ENCODE measurements around the gene WSB2.
"Not testable (repeated sequence)": the region's sequence is repeated elsewhere in the genome, so short reads cannot be mapped to it uniquely, and the experiment has no call there.

The WSB2 gene

DNA sequence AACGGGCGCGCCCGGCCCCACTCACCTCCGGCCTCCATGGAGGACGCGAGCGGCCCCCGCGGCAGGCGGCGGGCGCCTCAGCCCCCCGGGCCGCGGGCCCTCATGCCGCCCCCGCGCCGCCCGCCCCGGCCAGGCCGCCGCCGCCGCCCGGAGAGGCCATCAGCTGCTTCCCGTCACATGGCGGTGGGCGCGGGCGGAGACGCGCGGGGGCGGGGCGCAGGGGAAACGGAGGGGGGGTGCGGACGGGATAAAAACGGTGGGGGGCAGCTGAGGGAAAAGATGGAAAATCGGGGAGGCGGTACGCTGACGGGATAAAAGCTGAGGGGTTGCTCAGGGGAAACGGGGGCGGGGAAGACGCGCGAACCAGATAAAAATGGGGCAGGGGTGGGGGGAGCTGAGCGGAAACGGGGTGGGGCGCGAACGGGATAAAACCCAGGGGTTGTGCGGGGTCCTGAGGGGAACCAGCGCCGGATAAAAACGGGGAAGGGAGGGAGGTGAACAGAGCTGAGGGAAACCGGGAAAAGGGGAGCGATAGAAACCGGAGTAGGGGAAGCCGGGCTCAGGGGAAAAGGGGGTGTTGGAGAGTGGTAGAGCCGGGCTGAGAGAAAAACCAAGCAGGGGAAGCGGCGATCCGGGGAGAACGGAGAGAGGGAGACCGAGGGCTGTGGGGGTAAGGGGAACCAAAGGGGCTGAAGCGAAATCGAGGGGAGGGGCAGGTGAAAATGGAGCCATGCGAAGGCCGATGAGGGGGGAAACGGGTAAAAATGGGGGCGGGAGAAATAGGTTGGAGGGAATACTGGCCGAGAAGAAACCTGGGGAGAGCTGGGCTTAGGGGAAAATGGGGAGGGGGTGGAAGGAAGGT, at the start of gene WSB2:
TSS of gene WSB2 (minus strand) at position 169 of the 862 bp plus-strand sequence. CDS start at position 38, 131 bp downstream.
- DNase-seq = peak; percentile 65 to 70

DNA sequence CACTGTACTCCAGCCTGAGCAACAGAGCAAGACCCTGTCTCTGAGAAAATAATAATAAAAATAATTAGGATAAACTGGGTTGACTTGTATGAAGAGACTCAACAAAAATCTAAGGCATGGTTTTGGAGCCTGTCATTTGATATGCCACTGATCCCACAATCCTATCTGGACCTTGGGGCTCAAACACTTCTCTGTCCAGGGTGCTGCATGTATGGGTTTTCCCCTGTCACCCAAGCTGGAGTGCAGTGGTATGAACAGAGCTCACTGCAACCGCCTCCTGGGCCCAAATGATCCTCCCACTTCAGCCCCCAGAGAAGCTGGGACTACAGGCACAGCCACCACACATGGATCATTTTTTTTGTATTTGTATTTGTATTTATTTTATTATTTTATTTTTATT, 48.1 kb upstream of the WSB2 start:
- DNase-seq = no peak

DNA sequence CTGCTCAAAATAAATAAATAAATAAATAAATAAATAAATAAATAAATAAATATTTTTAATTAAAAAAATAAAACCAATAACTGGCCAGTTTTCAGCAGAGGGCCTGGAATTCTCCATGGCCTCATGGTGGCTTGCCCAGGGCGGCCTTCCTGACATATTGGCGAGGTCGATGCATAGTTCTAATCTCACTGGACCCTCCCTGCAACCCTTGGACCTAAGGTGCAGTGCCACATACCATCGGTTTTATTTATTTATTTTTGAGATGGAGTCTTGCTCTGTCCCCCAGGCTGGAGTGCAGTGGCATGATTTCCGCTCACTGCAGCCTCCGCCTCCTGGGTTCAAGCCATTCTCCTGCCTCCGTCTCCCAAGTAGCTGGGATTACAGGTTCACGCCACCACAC, 46.7 kb upstream of the WSB2 start:
- DNase-seq = no peak

DNA sequence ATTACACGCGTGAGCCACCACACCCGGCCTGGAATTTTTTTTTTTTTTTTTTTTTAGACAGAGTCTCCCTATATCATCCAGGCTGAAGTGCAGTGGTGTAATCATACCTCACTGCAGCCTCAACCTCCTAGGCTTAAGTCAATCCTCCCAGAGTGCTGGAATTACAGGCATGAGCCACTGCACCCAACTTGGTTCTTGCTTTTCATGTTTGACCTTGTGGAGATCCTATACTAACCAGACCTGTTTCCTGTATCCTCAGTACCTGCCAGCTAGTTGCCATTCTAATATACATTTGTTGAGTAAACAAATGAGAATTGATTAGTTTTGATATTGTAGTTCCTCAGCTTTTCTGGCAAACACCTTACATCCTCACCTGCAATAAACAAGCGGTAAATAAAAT, 46.0 kb upstream of the WSB2 start:
- no peak for DNase-seq

DNA sequence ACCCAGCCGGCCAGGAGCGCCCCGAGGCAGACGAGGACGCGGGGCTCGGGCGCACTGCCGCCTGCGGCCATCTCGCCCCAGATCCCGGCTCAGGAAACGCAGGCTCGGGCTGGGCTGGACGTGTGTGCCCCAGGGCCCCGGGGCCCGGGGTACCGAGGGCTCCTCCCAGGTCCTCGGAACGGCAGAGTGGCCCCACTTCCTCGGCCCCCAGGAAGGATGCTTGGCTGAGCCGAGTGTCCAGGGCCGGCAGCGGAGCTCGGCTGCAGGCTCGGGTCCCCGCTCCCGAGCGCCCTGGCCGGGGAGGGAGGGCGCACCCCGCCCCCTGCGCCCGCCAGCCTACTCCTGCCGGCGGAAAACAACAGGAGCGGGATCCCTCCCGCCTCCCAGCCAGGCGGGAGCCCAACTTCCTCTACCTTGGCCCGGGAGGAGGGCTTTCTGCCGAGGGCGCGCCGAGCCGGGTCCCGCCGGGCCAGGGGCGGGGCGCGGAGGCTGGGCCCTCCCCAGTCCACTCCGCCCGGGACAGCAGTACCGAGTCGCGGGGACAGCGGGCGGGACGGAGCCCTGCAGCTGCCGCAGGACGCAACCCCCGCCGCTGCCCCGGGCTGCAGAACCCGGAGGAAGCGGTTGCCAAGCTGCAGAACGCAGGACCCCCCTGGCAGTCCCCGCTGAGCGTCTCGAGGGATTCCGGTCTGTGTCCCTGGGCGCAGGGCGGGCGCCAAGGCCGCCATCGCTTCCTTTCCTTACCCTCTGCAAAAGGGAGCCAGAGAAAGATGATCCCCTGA, 42.8 kb upstream of the WSB2 start, which contains the start of gene VSIG10:
TSS of gene VSIG10 (minus strand) at position 411 of the 782 bp plus-strand sequence. CDS start at position 71, 340 bp downstream.
- peak; percentile 19 to 42 for DNase-seq

DNA sequence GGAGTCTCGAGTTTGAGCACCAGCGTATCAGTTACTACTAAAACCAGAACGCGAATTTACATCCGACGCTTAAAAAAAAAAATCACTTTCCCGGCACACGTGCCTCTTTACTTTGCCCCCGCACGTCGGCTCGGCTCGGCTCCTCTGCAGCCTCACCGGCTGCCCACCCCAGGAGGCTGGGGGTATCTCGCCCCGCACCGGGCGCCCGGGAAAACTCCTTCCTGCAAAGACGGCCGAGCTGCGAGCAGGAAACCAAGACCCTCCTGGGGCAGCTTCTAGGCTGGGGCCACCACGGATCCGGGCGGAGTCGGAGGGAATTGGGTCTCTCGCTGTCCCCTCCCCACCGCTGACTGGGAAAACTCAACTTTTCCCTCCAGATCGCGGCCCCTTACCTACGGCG, 42.2 kb upstream of the WSB2 start:
- peak; percentile 19 to 20 for DNase-seq

DNA sequence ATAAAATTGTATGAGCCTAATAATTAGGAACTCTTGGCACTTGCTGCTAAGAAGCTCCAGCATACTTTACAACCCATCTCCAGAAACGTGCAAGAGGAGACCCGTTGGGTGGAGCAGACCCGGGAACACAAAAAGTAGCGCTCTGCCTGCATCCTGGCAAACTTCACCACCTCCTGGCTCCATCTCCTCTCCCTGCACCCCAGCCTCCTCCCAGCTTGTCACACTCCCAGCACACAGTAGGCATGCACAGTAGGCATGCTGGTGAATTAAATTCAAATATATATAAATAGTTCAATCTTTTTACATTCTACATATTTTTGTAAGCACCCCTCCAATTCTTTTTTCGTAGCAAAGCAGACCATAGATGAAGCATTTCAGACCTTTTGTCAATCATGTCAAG, 41.6 kb upstream of the WSB2 start:
- DNase-seq = no peak

DNA sequence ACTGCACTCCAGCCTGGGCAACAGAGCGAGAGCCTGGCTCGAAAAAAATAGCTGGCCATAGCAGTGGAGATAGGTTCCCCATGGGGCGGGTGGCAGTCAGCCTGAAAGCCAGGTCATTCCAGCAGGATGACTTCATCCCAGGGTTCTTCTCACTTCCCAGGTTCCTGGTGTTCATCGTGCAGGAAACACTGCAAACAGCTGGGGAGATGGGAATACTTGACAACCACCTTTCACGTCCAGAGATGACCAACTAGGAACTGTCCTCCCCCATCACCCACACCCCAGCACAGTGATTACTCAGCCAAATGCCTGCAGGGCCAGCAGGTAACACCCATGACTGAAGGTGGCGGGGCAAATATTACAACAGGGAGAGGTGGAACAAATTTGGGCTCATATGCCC, 41.1 kb upstream of the WSB2 start:
- DNase-seq = no peak

DNA sequence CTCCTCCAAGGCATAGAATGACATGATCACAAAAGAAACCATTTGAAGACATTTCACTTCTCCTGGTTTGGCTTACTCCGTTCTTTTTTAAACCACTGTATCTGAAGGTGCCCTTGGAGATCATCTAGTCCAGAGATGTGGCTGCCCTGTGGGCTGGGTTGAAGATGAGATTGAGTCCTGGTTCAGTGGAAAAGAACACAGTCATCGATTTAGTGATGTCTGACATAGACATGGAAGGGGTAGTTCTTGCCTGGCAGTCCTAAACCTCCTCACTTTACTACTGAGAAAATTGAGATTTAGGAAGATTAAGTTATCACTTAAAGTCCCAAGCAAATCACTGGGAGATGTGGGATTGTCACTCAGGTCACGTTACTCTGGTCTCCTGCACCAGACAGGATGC, 40.1 kb upstream of the WSB2 start:
- no peak for DNase-seq

DNA sequence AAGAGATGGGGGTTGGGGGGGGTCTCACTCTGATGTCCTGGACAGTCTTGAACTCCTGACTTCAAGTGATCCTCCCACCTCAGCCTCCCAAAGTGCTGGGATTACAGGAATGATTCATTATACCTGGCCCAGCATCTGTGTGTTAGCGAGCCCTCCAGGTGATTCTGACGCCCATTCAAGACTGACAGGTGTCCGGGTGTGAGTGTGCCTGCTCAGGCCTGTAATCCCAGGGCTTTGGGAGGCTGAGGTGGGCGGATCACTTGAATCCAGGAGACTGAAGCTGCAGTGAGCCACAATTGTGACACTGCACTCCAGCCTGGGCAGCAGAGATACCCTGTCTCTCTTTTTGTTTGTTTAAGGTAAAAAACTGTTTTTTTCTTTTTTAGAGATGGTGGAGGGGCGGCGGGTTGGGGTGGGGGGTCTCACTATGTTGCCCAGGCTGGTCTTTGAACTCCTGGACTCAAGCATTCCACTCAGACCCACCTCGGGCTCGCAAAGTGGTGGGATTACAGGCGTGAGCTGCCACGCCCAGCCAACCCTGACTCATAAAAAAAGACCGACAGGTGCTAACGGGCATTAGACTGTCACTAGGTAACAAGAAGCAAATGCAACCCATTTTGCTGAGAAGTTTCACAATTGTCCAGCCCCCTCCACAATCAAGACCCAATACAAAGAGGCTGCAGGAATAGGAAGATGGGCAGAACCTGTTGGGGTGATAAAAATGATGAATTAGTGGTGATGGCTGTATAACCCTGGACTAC, 38.1 kb upstream of the WSB2 start:
- no peak for DNase-seq

DNA sequence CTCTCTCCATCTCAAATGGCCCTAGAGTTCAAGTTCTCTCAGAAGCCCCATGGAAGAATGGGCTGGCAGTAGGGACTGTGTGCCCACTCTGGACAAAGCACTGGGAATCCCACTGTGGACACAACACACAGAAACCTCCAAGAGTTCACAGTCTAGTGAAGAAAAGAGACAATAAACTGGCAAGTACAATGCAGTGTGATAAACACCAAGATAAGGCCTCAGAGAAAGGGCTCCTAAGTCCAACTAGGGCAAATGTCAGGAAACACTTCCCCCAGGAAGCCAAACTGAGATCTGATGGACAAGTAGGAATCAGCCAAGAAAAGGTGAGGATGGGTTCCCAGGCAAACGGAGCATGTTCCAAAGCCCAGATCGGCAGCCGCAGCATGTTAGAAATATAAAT, 37.4 kb upstream of the WSB2 start:
- no peak for DNase-seq

DNA sequence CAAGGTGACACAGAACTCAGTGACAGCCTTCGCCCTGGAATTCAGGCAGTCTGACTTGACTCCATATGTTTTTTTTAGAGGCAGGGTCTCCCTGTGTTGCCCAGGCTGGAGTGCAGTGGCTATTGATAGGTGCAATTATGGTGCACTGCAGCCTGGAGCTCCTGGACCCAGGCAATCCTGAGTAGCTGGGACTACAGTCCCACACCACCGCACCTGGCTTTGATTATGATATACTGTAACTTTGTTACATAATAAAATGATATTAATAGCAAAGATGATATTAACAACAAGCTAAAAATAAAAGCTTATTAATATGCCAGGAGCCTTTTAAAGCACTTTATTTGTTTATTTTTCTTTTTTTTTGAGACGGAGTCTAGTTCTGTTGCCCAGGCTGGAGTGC, 33.1 kb upstream of the WSB2 start:
- DNase-seq = no peak

DNA sequence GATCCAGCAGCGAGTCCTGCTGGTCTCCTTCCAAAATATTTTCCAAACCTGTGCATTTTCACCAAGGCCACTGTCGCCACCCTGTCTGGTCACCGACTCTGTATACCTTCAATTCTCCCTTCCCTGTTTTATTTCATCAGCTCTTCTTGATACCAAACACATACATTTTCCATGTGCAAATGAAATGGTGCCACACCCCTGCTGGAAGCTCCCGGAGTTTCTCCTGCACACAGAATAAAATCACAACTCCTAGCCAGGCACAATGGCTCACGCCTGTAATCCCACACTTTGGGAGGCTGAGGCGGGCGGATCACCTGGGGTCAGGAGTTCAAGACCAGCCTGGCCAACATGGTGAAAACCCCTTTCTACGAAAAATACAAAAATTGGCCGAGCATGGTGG, 28.8 kb upstream of the WSB2 start:
- no peak for DNase-seq

DNA sequence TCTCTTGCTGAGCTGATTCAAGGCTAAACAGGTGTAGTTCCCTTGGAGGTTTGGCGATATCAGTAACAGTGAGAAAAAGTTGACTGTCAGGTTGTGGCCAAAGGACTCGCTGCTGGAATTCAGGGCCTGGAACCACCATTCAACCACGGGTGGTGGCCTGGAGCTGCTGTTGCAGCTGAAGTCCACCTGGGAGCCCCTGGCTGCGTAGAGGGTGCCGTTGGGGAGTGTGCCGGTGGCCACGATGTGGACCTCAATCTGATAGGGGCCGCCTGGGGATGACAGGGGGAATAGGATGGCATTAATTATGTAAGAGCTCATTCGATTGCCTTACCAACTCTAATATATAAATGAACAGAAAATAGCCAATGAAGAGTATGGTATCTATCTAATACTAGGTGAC, 21.2 kb upstream of the WSB2 start:
- DNase-seq = no peak

DNA sequence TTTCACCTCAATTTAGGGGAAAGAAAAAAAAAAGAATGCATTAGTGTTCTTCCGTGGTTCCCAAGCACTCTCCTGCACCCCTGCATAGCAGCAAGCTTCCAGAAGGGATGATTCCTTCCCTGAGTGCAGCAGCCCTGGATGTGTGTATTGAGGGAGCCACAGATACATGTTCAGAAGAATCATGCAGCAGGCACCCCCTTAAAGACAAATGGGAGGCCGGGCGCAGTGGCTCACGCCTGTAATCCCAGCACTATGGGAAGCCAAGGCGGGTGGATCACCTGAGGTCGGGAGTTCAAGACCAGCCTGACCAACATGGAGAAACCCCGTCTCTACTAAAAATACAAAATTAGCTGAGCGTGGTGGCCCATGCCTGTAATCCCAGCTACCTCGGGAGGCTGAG, 20.5 kb upstream of the WSB2 start:
- not testable (repeated sequence) for DNase-seq

DNA sequence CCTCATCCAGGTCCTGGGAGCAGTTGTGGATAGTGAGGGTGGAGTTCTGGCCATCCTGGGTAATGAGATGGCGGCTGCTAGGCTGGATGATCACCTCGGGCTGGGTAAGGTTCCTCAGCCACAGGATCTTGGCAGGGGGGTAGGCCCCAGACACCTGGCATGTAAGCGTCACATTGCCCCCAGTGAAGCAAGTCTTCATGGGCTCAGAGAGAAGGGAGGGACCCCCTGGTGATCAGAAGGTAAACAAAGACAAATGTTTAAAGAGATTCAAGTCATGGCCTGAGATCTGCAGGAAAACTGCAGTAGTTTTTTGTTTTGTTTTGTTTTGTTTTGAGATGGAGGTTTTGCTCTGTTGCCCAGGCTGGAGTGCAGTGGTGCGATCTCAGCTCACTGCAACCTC, 12.8 kb upstream of the WSB2 start:
- DNase-seq = no peak

DNA sequence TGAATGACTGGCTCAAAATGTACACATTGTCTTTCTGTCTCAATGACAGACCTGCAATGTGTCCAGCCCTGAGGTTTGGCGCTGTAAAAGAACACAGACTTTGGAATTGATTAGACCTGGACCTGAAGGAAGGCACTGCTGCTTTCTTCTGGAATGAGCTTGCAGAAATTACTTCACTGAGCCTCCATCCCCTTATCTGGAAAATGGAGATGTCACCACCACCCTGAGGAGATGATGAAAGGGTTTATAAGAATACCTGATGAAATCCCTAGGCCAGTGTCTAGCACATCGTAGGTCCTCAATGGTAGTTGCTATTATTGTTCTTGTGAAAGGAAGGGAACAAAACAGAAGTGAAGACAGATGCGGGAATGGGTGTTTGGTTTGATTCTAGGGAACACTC, 9.7 kb upstream of the WSB2 start:
- DNase-seq = no peak

DNA sequence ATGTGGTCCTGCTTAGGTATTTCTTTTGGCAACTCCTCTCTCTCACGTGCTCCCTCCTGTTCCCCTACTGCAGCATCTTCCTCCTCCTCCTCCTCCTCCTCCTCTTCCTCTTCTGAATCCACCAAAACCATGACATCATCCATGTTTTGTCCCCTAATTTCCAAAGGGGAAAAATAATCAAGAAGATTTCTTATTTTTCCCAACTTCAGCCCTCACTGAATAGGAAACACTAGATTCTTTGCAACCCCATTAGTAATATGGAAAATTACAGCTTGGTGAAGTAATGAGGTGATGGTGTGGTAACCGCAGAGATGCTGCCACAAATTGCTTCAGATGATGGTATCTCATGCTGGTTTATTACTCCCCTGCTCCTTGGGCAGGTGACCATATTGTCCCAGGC, 7.5 kb upstream of the WSB2 start:
- no peak for DNase-seq

DNA sequence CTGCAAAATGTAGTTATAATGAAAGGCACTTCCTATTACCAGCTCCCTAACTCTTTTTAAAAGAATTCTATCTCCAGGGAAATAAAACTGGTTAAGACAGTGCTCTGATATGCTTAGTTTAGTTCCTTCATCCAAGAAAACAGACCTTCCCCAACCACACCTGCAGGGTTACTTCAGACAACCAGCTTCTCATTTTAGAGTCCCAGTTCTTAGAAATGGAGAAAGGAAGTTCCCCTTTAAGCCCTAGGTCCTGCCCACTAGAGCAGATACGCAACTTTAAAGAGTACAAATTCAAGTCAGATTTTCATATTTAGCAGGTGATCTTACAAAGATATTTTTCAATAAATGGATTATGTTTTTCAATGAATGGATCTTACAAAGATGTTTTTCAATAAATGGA, 4.4 kb upstream of the WSB2 start:
- no peak for DNase-seq

DNA sequence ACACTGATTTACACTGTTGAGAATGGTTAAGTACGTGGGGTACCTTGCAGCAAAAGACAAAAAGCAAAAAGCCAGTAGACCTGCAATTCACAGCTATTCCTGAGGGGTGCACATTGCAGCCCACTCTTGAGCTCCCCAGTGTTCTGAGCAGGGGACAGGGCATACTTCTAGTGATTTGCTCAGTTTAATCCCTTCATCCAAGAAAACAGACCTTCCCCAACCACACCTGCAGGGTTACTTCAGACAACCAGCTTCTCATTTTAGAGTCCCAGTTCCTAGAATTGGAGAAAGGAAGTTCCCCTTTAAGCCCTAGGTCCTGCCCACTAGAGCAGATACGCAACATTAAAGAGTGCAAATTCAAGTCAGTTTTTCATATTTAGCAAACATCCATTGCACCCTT, 3.6 kb upstream of the WSB2 start:
- DNase-seq = no peak

DNA sequence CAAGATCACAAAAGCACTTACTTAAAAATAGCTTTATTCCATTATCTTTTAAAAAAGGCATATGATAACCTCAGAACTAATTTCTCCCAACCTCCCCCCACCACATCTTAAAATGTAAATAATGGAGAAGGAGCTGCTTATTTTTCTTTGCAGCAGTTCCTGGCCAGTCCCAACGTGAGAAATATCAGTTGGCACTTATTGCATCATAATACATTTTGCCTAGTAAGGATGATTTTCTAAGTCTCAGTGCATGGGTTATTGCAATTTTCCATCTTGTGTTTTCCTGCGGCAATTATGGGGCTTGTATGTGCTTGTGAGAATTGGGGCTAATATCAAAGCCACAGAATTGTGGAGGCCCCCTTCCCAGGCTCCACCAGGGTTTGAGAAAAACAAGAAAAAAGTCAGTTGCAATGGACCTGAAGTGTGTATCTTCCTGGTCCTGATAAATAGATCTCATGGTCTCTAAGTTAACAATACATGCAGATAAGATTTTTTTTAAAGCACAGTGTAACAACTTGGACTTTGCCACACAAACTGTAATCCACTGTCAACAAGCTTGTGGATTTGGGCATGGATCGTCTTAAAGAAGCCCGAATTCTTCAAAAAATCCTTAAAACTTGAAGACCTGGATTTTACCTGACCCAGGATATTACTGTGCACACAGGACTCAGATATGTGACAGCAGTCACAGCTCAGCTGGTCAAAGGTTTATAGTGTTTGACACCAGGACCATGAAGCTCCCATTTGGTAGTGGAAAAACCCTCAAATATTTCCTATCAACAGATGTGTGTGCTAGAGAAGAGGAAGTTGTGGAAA, 2.8 kb upstream of the WSB2 start:
- DNase-seq = no peak
